ENCODE measurements around the gene RAPGEF2.

DNA sequence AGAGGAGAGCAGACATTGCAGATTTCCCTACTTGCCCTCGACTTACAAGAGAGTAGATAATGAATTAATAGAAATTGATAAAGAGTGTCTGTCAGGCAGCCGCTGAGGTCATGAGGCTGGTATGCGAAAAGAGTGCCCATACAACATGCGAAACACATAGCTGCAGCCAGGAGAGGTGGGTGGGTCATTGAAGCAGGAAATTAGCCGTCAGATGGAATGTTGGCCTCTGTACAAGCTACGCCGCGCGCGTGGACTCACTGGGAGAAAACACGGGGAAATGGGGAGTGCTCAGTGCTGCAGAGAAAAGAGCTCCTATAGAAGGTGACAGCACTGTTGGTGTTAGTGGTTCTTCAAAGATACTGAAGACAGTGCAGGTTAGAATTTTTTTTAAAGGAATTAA is 125.1 kb downstream of the RAPGEF2 start:
- no peak for TF ChIP-seq HDAC6 (IDR thresholded peaks at IDR 0.05; ENCODE audit: low read depth, low read length)
- TF ChIP-seq, protein P1, sequence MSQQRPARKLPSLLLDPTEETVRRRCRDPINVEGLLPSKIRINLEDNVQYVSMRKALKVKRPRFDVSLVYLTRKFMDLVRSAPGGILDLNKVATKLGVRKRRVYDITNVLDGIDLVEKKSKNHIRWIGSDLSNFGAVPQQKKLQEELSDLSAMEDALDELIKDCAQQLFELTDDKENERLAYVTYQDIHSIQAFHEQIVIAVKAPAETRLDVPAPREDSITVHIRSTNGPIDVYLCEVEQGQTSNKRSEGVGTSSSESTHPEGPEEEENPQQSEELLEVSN (IDR thresholded peaks at IDR 0.05; ENCODE audit: borderline replicate concordance in 1 of 2, extremely low read depth in 1 of 2, insufficient read depth in 1 of 2, insufficient read length in 1 of 2, low read depth in 1 of 2, low read length in 1 of 2, poor library complexity in 1 of 2, severe bottlenecking in 1 of 2) = no peak
